Osteoblast (primary cell): ENCODE data around the gene C9orf78. TPM values are rescaled to one million over a fixed set of nuclear protein-coding genes. Genes with fewer than 3 reads are reported as not detected.

ENCODE experiments used
- DNase-seq: peaks from one replicate; pipeline ENCODE4 v3.0.0; 2011; ENCODE audit warnings: low spot score, mixed read lengths; ENCODE audit not compliant: insufficient read length; ENCODE audit errors: missing footprints
- H2AFZ ChIP-seq: 2 replicates; pipeline ENCODE4 v1.6.0; 2011; ENCODE audit warnings: mild to moderate bottlenecking, low read length
- H3K27ac ChIP-seq: 2 replicates; pipeline ENCODE4 v1.5.1; 2011; ENCODE audit warnings: mild to moderate bottlenecking, low read depth, low read length, moderate library complexity
- H3K27me3 ChIP-seq: 2 replicates; pipeline ENCODE4 v1.6.0; 2012; ENCODE audit warnings: mild to moderate bottlenecking, control low read depth, inconsistent platforms, low read length, moderate library complexity; ENCODE audit not compliant: insufficient read depth
- H3K36me3 ChIP-seq: 2 replicates; pipeline ENCODE4 v1.5.1; 2011; ENCODE audit warnings: mild to moderate bottlenecking, low read length, control low read depth, moderate library complexity; ENCODE audit not compliant: insufficient read depth
- H3K4me1 ChIP-seq: 2 replicates; pipeline ENCODE4 v1.5.1; 2011; ENCODE audit warnings: mild to moderate bottlenecking, low read length, control low read depth, moderate library complexity; ENCODE audit not compliant: insufficient read depth
- H3K4me2 ChIP-seq: 2 replicates; pipeline ENCODE4 v1.6.0; 2011; ENCODE audit warnings: mild to moderate bottlenecking, low read length; ENCODE audit not compliant: insufficient read depth
- H3K4me3 ChIP-seq: fragments of 200-600 bp; sonication (generic); 3 replicates; pipeline ENCODE4 v1.5.1; 2012; ENCODE audit warnings: mild to moderate bottlenecking, low read length, inconsistent platforms; ENCODE audit not compliant: insufficient read depth
- H3K79me2 ChIP-seq: 2 replicates; pipeline ENCODE4 v1.6.0; 2012; ENCODE audit warnings: mild to moderate bottlenecking, low read length, control low read depth, inconsistent platforms; ENCODE audit not compliant: insufficient read depth
- H3K9me3 ChIP-seq: 2 replicates; pipeline ENCODE4 v1.5.1; 2011; ENCODE audit warnings: low read depth, low read length, control low read depth
- H4K20me1 ChIP-seq: 2 replicates; pipeline ENCODE4 v1.6.0; 2012; ENCODE audit warnings: mild to moderate bottlenecking, low read length, control low read depth; ENCODE audit not compliant: insufficient read depth
- CTCF ChIP-seq: IDR thresholded peaks from 2 replicates; pipeline ENCODE4 v1.5.1; 2011; ENCODE audit warnings: mild to moderate bottlenecking, low read depth, low read length, moderate library complexity; ENCODE audit errors: extremely low read depth
- total RNA-seq: library from RNA; depleted of rRNA; stranded (reverse); fragments of >200 nt; gene quantifications from 2 replicates; pipeline ENCODE4 v1.2.3, GENCODE V29; 2012

Gene C9orf78
- total RNA-seq, 1 donor = 30.8 TPM

GRCh38 chr9:129880654-129881546 lies 45.8 kb upstream of the C9orf78 start:
- Histone ChIP-seq H3K79me2 (no peaks in the 10 kb centered on the region), H2AFZ (no peak overlapping the region), H3K4me3 (no peak overlapping the region), H3K36me3 (peaks cover 19% of the 10 kb centered on the region), H3K4me1 (peaks cover 18% of the 10 kb centered on the region), H3K9me3 (no peaks in the 10 kb centered on the region), H3K4me2 (no peak overlapping the region), H4K20me1 (no peaks in the 10 kb centered on the region), H3K27ac (no peak overlapping the region), H3K27me3 (no peaks in the 10 kb centered on the region)
- peak; percentile 63 for DNase-seq
- TF ChIP-seq CTCF = no peak

GRCh38 chr9:129879991-129880653 lies 45.0 kb upstream of the C9orf78 start:
- H3K9me3 ChIP-seq = no peaks in the 10 kb centered on the region
- H3K4me3 ChIP-seq = no peak overlapping the region
- DNase-seq = peak; percentile 73
- peaks cover 3% of the 10 kb centered on the region for H4K20me1 ChIP-seq
- H2AFZ ChIP-seq = no peak overlapping the region
- H3K4me2 ChIP-seq = no peak overlapping the region
- H3K79me2 ChIP-seq = no peaks in the 10 kb centered on the region
- peaks cover 13% of the 10 kb centered on the region for H3K4me1 ChIP-seq
- no peak overlapping the region for H3K27ac ChIP-seq
- no peaks in the 10 kb centered on the region for H3K27me3 ChIP-seq
- no peak for TF ChIP-seq CTCF
- H3K36me3 ChIP-seq = peaks cover 27% of the 10 kb centered on the region

GRCh38 chr9:129879103-129879699 lies 44.1 kb upstream of the C9orf78 start:
- Histone ChIP-seq H3K36me3 (peaks cover 36% of the 10 kb centered on the region), H3K4me2 (no peak overlapping the region)
- TF ChIP-seq CTCF = no peak

GRCh38 chr9:129878291-129878690 lies 43.2 kb upstream of the C9orf78 start:
- Histone ChIP-seq H3K27ac (no peak overlapping the region), H3K9me3 (no peaks in the 10 kb centered on the region), H3K36me3 (peaks cover 44% of the 10 kb centered on the region), H3K4me1 (no peaks in the 10 kb centered on the region), H3K27me3 (no peaks in the 10 kb centered on the region), H4K20me1 (peaks cover 3% of the 10 kb centered on the region), H2AFZ (no peak overlapping the region), H3K4me2 (no peak overlapping the region), H3K4me3 (no peak overlapping the region), H3K79me2 (no peaks in the 10 kb centered on the region)
- no peak for TF ChIP-seq CTCF
- DNase-seq = peak; percentile 76

More at GRCh38 chr9:129879103-129879699, 44.1 kb upstream of the C9orf78 start:
- no peak overlapping the region for H3K27ac ChIP-seq
- H3K4me1 ChIP-seq = peaks cover 4% of the 10 kb centered on the region
- no peak overlapping the region for H2AFZ ChIP-seq
- no peak for DNase-seq
- H4K20me1 ChIP-seq = peaks cover 3% of the 10 kb centered on the region
- H3K9me3 ChIP-seq = no peaks in the 10 kb centered on the region
- no peaks in the 10 kb centered on the region for H3K79me2 ChIP-seq
- H3K27me3 ChIP-seq = no peaks in the 10 kb centered on the region
- no peak overlapping the region for H3K4me3 ChIP-seq
